ENCODE data around the gene ZNF442.
"Not testable (repeated sequence)": the region's sequence is repeated elsewhere in the genome, so short reads cannot be mapped to it uniquely, and the experiment has no call there.

The ZNF442 gene

GRCh38 chr19:12330340-12330739, 35.1 kb downstream of the ZNF442 start:
- no peak for DNase-seq (ENCODE audit: low read depth in 2 of 2)

GRCh38 chr19:12325690-12326089, 39.8 kb downstream of the ZNF442 start:
- no peak for DNase-seq (ENCODE audit: low read depth in 2 of 2)

DNA sequence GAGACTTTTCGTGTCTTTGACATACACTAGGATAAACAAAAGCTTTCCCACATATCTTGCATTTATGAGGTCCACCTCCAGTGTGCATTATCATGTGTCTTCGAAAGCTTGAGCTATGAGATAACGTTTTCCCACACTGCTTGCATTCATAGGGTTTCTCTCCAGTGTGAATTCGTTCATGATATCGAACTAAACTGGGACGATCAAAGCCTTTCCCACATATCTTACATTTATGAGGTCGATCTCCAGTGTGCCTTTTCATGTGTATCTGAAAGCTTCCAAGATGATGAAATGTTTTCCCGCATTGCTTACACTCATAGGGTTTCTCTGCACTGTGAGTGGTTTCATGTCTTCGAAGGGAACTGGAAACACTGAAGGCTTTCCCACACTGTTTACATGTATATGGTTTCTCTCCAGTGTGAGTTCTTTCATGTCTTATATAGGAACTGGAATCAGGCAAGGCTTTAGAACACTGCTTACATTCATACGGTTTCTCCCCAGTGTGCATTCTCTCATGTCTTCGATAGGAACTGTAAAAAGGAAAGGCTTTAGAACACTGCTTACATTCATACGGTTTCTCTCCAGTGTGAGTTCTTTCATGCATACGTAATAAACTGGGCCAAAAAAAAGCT, 46.6 kb downstream of the ZNF442 start:
- no peak for DNase-seq (ENCODE audit: low read depth in 2 of 2)

- DNase-seq (ENCODE audit: low read depth in 2 of 2) = no peak
Observed at GRCh38 chr19:12314553-12314952, 50.9 kb downstream of the ZNF442 start.

GRCh38 chr19:12308891-12309290, 56.6 kb downstream of the ZNF442 start:
- not testable (repeated sequence) for DNase-seq (ENCODE audit: low read depth in 2 of 2)

Data from activated CD4-positive, alpha-beta T cell treated with anti-CD3 and anti-CD28 coated beads for 24 hours (primary cell).